ENCODE data around the gene NFIC.
"Not testable (repeated sequence)": the region's sequence is repeated elsewhere in the genome, so short reads cannot be mapped to it uniquely, and the experiment has no call there.

Gene NFIC

DNA sequence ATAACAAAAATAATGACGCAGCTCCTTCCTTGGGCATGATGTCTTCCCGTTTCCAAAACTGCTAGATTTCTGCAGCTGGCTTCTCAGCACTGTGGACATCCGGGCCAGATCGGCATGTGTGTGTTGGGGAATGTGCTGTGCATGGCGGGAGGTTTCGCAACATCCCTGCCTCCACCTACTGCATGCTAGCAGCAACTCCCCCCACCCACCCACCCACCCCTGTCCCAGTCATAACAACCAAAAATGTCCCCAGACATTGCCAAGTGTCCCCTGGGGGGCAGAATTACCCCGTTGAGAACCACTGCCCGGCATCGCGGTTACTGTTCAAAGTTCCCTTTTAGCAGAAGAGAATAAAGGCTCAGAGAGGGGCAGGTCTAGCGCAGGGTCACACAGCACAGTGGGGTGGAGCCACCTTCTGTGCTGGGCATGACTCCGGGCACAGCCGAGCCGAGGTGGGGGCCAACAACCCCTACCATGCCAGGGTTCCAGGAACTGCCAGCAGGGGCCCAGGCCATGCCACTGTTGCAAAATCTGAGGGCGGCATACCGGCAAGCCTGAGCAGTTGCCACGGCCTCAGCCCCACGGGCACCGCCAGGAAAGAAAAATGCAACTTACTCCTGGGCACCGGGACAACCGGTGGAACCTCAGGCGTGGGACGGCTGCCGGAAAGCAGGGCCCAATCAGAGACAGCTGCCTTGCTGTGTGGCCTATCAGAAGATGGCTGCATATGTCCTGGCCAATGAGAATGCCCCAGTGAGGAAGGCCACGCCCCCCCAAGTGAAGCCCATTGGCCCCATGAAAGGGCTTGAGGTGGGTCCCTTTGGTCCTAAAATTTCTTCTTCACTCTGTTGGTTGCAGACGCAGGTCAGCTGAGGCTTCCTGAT is 22.5 kb upstream of the NFIC start:
- peak overlapping the region; percentile 100 for H3K27ac ChIP-seq
- TF ChIP-seq, protein P1, sequence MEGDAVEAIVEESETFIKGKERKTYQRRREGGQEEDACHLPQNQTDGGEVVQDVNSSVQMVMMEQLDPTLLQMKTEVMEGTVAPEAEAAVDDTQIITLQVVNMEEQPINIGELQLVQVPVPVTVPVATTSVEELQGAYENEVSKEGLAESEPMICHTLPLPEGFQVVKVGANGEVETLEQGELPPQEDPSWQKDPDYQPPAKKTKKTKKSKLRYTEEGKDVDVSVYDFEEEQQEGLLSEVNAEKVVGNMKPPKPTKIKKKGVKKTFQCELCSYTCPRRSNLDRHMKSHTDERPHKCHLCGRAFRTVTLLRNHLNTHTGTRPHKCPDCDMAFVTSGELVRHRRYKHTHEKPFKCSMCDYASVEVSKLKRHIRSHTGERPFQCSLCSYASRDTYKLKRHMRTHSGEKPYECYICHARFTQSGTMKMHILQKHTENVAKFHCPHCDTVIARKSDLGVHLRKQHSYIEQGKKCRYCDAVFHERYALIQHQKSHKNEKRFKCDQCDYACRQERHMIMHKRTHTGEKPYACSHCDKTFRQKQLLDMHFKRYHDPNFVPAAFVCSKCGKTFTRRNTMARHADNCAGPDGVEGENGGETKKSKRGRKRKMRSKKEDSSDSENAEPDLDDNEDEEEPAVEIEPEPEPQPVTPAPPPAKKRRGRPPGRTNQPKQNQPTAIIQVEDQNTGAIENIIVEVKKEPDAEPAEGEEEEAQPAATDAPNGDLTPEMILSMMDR (conservative IDR thresholded peaks at IDR 0.05; ENCODE audit: low read depth): no peak
- CTCF ChIA-PET: interaction anchor here (0.5 to 1.0 kb wide), 3 partner anchors 88 to 117 kb away, joined by 3 to 4 read pairs (median 3); no protein-coding TSS in a partner anchor

DNA sequence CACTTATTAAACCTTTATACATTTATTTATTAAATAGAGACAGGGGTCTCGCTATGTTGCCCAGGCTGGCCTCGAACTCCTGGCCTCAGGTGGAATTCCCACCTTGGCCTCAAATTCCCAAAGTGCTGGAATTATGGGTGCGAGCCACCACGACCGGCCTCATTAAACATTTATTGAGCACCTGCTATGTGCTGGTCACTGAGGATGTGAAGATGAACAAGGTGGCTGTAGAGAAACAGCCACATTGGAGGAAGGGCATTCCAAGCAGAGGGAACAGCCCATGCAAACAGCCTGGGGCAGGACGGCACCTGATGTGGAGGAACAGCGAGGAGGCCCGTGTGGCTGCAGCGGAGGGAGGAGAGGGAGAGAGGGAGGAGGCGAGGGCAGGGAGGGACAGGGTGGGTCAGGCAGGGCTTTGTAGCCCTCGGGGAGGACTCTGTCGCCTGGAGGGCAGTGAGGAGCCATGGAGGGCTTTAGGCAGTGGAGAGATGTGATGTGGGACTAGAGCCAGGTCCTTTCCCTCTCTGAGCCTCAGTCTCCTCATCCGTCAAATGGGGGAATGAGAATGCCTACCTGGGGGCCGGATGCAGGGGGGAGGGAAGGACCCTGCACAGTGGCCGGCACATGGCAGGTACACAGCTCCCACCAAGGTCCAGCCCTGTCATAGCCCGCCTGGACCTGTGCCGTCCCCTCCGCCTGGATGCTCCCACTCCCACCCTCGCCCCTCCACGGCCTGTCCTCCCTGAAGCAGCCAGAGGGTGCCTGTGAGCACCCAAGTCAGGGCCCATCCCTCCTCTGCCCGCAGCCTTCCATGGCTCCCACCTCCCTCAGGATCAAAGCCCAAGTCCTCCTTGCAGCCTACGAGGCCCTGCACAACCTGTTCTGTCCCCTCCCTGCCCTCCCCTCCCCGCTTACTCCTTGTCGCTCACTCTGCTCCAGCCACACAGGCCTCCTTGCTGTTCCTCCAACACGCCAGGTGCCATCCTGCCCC is 21.5 kb upstream of the NFIC start:
- DNase-seq (ENCODE audit: low spot score): no peak
- POLR2A ChIA-PET (ENCODE audit: low non-redundant PET): no interaction called here
- TF ChIP-seq, protein P1 (conservative IDR thresholded peaks at IDR 0.05; ENCODE audit: low read depth): no peak
- CTCF ChIA-PET: interaction anchor here (1.0 to 1.2 kb wide), 2 partner anchors 85 to 88 kb away, joined by 4 to 9 read pairs; no protein-coding TSS in a partner anchor
- peak overlapping the region; percentile 100 for H3K27ac ChIP-seq

More for the DNA sequence above, 22.5 kb upstream of the NFIC start:
- peak; percentile 89 for DNase-seq (ENCODE audit: low spot score)
- POLR2A ChIA-PET (ENCODE audit: low non-redundant PET): no interaction called here

DNA sequence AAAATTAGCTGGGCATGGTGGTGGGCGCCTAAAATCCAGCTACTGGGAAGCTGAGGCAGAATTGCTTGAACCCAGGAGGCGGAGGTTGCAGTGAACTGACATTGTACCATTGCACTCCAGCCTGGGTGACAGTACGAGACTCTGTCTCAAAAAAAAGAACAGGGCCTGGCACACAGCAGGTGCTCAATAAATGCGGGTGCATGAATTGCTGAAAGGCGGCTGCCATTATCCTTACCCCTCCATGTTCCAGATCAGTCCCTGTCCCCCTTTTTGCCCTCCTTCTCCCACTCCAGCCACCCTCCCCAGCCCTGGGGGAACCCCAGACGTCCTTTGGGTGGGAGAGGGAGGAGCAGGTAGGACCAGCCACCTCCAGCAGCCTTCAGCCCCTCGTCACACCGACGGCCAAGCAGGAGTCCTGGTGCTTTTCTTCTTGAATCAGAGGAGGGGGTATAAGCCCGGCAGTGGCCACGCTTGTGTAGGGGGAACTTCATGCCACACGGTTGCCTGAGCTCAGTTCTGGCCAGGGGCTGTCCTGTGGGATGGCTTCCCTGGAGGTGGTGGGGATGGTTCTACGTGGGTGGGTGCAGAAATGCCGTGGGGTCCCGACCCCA is 20.4 kb upstream of the NFIC start:
- ChIA-PET CTCF (interaction anchor here (0.5 to 1.2 kb wide), 3 partner anchors 11 to 84 kb away, joined by 3 to 9 read pairs (median 5); no protein-coding TSS in a partner anchor), POLR2A (ENCODE audit: low non-redundant PET) (no interaction called here)
- DNase-seq (ENCODE audit: low spot score): no peak
- H3K27ac ChIP-seq: peak overlapping the region; percentile 100
- TF ChIP-seq, protein P1 (conservative IDR thresholded peaks at IDR 0.05; ENCODE audit: low read depth): no peak

DNA sequence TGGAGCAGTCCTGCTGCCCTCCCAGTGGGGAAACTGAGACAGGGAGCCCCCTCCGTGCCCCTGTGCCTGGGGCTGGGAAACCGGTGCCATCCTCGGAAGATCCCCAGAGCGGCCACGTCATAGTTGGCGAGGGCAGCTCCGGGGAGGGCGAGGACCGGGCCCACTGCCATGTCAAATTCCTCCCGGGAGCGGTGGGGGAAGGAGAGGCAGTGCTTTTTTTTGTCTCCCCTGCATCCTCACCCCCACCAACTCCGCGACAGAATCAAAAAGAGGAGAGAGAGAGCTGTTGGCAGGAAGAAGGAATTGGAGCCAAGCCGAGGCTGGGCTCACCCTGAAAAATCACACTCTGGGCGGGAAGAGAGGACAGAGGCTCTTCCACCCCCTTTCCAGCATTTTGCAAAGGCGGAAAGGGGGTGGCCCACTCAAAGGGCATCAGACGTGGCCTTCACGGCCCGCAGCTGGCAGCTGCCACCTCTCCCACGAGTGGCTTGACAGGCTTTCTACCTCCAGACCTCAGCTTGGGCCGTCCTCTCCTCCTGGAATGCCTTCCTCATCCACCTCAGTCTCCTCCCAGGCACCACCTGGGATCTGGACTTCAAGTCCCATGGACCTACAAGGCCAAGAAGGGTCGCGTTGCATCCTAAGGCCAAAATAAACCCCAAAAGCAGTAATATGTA is 19.6 kb upstream of the NFIC start:
- POLR2A ChIA-PET (ENCODE audit: low non-redundant PET): no interaction called here
- CTCF ChIA-PET: interaction anchor here (0.5 to 0.7 kb wide), 3 partner anchors 10 to 218 kb away, joined by 3 to 5 read pairs (median 3); no protein-coding TSS in a partner anchor
- DNase-seq (ENCODE audit: low spot score): no peak
- H3K27ac ChIP-seq: peak overlapping the region; percentile 100
- TF ChIP-seq, protein P1 (conservative IDR thresholded peaks at IDR 0.05; ENCODE audit: low read depth): no peak

DNA sequence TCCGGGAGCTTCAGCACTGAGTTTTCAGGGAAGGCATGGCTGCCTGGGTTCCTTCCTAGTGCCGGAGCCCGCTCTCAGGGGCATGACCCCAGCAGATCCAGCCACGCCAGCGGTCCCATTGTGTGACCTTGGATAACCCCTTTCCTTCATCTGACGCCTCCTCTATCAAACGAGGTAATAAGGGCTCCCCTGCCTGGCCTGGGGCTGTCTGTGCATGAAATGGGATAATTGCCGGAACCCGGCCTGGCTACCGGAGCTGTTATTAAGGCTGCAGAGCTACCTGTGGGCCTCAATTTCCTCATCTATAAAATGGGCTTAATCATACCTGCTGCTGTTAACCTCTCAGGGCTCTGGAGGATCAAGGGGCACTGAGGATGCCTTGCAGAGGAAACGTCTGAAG is 18.3 kb upstream of the NFIC start:
- POLR2A ChIA-PET (ENCODE audit: low non-redundant PET): no interaction called here
- CTCF ChIA-PET: no interaction called here
- DNase-seq (ENCODE audit: low spot score): no peak
- H3K27ac ChIP-seq: peak overlapping the region; percentile 100
- TF ChIP-seq, protein P1 (conservative IDR thresholded peaks at IDR 0.05; ENCODE audit: low read depth): no peak

DNA sequence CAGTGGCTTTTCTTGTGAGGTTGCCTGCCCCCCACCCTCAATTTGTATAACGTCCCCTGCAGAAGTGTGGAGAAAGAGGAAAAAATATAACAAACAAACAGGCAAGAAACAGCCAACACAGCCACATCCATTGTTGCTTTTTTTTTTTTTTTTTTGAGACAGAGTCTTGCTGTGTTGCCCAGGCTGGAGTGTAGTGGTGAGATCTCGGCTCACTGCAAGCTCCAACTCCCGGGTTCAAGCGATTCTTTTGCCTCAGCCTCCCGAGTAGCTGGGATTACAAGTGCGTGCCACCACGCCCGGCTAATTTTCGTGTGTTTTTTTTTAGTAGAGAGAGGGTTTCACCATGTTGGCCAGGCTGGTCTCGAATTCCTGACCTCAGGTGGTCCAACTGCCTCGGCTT is 17.9 kb upstream of the NFIC start:
- POLR2A ChIA-PET (ENCODE audit: low non-redundant PET); CTCF ChIA-PET: not testable (repeated sequence)

More for the DNA sequence above, 17.9 kb upstream of the NFIC start:
- peak overlapping the region; percentile 100 for H3K27ac ChIP-seq
- DNase-seq (ENCODE audit: low spot score): not testable (repeated sequence)

Data from RWPE1 (cell line).